Duodenal mucosa (tissue), 2 donors: ENCODE data around the gene FECH.

ENCODE experiments used
- H3K27ac ChIP-seq: one replicate; pipeline ENCODE4 v1.7.0; 2013; ENCODE audit warnings: low read depth, low read length
- H3K27me3 ChIP-seq, 2 donors: one replicate each; pipeline ENCODE4 v1.7.0; 2013; ENCODE audit warnings: low read length in 2 of 2, control low read depth in 1 of 2; ENCODE audit not compliant: insufficient read depth in 2 of 2, control insufficient read depth in 1 of 2
- H3K36me3 ChIP-seq, 2 donors: one replicate each; pipeline ENCODE4 v1.7.0; 2013; ENCODE audit warnings: low read length in 2 of 2, control low read depth in 1 of 2; ENCODE audit not compliant: insufficient read depth in 2 of 2, control insufficient read depth in 1 of 2
- H3K4me1 ChIP-seq, 2 donors: one replicate each; pipeline ENCODE4 v1.7.0; 2013; ENCODE audit warnings: low read length in 2 of 2, control low read depth in 1 of 2; ENCODE audit not compliant: insufficient read depth in 2 of 2, control insufficient read depth in 1 of 2
- H3K4me3 ChIP-seq, 2 donors: one replicate each; pipeline ENCODE4 v1.7.0; 2013; ENCODE audit warnings: low read length in 2 of 2, low read depth in 1 of 2
- H3K9ac ChIP-seq, 2 donors: one replicate each; pipeline ENCODE4 v1.7.0; 2013; ENCODE audit warnings: low read length in 2 of 2, low read depth in 1 of 2
- H3K9me3 ChIP-seq, 2 donors: one replicate each; pipeline ENCODE4 v1.7.0; 2013; ENCODE audit warnings: low read length in 2 of 2, control low read depth in 1 of 2; ENCODE audit not compliant: control insufficient read depth in 1 of 2

The FECH gene

GRCh38 chr18:57559314-57559713, 27.2 kb downstream of the FECH start:
- no peak overlapping the region for H3K27ac ChIP-seq
- peaks cover 7 to 28% of the 10 kb centered on the region in 2 donors for H3K36me3 ChIP-seq
- no peaks in the 10 kb centered on the region for H3K27me3 ChIP-seq
- no peaks in the 10 kb centered on the region for H3K4me1 ChIP-seq
- no peaks in the 10 kb centered on the region for H3K9me3 ChIP-seq
- no peak overlapping the region for H3K9ac ChIP-seq
- H3K4me3 ChIP-seq: no peak overlapping the region

- Histone ChIP-seq H3K4me3 (no peak overlapping the region), H3K9ac (no peak overlapping the region), H3K36me3 (peaks cover 7 to 40% of the 10 kb centered on the region in 2 donors), H3K4me1 (no peaks in the 10 kb centered on the region), H3K9me3 (no peaks in the 10 kb centered on the region), H3K27ac (no peak overlapping the region), H3K27me3 (no peaks in the 10 kb centered on the region)
Observed at GRCh38 chr18:57555134-57555533, 31.4 kb downstream of the FECH start.

GRCh38 chr18:57550510-57550909, 36.0 kb downstream of the FECH start:
- Histone ChIP-seq H3K9ac (no peak overlapping the region), H3K9me3 (no peaks in the 10 kb centered on the region), H3K36me3 (peaks cover 4 to 29% of the 10 kb centered on the region in 2 donors), H3K4me1 (no peaks in the 10 kb centered on the region), H3K27ac (no peak overlapping the region), H3K27me3 (no peaks in the 10 kb centered on the region), H3K4me3 (no peak overlapping the region)

DNA sequence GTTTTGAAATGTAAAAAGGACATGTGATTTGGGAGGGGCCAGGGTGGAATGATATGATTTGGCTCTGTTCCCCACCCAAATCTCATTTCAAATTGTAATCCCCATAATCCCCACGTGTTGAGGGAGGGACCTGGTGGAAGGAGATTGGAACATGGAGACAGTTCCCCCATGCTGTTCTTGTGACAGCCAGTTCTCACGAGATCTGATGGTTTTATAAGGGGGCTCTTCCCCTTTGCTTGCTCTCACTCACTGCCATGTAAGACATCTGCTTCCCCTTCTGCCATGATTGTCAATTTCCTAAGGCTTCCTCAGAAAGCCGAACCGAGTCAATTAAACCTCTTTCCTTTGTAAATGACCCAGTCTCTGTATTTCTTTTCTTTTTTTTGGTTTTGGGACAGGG, 39.2 kb downstream of the FECH start:
- Histone ChIP-seq H3K27ac (no peak overlapping the region), H3K27me3 (no peaks in the 10 kb centered on the region), H3K36me3 (peaks cover 4 to 9% of the 10 kb centered on the region in 2 donors), H3K9ac (no peak overlapping the region), H3K4me3 (no peak overlapping the region), H3K9me3 (no peaks in the 10 kb centered on the region), H3K4me1 (no peaks in the 10 kb centered on the region)

GRCh38 chr18:57544936-57545660, 41.4 kb downstream of the FECH start:
- Histone ChIP-seq H3K9me3 (no peaks in the 10 kb centered on the region), H3K27me3 (no peaks in the 10 kb centered on the region), H3K27ac (no peak overlapping the region)

GRCh38 chr18:57543560-57543959, 42.9 kb downstream of the FECH start:
- no peak overlapping the region for H3K27ac ChIP-seq
- no peaks in the 10 kb centered on the region for H3K9me3 ChIP-seq
- H3K27me3 ChIP-seq: no peaks in the 10 kb centered on the region
- no peak overlapping the region for H3K4me3 ChIP-seq
- H3K9ac ChIP-seq: no peak overlapping the region
- H3K4me1 ChIP-seq: no peaks in the 10 kb centered on the region
- no peaks in the 10 kb centered on the region for H3K36me3 ChIP-seq

More at GRCh38 chr18:57544936-57545660, 41.4 kb downstream of the FECH start:
- H3K9ac ChIP-seq: no peak overlapping the region
- no peaks in the 10 kb centered on the region for H3K4me1 ChIP-seq
- H3K4me3 ChIP-seq: no peak overlapping the region
- H3K36me3 ChIP-seq: peaks cover 3 to 4% of the 10 kb centered on the region in 2 donors

DNA sequence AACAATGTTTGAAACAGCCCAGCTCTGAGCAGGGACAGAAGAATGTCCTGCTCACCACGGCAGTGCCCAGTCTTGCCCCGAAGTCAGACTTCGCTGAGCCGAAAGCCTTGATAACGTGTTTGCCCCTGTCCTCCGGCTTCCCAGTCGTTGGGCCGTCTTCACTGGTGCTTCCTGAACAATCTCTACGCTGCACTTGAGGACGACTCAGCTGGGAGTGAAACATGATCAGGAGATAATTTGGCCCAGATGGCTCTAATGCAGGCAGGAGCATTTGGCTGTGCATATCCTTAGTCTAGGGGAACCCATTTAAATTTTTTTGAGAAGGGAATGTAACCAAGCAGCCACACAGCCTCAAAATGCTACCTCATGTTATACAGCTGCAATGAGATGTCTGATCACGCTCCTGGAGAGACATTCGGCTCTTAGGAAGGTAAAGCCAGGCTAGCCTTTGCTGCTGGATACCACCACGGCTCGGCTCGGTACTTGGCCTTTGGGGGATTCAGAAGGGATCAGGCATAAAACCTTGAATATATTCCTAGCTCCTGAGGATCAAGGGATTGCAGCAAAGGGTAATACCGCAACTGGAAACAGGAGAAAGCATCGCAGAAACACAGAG, 43.6 kb downstream of the FECH start:
- no peaks in the 10 kb centered on the region for H3K4me1 ChIP-seq
- H3K27me3 ChIP-seq: no peaks in the 10 kb centered on the region
- no peaks in the 10 kb centered on the region for H3K36me3 ChIP-seq
- H3K9me3 ChIP-seq: no peaks in the 10 kb centered on the region
- H3K9ac ChIP-seq: no peak overlapping the region
- H3K27ac ChIP-seq: no peak overlapping the region
- H3K4me3 ChIP-seq: no peak overlapping the region

GRCh38 chr18:57542126-57542525, 44.4 kb downstream of the FECH start:
- no peak overlapping the region for H3K27ac ChIP-seq
- H3K36me3 ChIP-seq: no peaks in the 10 kb centered on the region
- no peak overlapping the region for H3K9ac ChIP-seq

GRCh38 chr18:57539702-57540101, 46.8 kb downstream of the FECH start:
- Histone ChIP-seq H3K27ac (no peak overlapping the region), H3K4me1 (no peaks in the 10 kb centered on the region), H3K4me3 (no peak overlapping the region), H3K9me3 (no peaks in the 10 kb centered on the region), H3K9ac (no peak overlapping the region), H3K27me3 (no peaks in the 10 kb centered on the region), H3K36me3 (no peaks in the 10 kb centered on the region)

More at GRCh38 chr18:57542126-57542525, 44.4 kb downstream of the FECH start:
- no peaks in the 10 kb centered on the region for H3K9me3 ChIP-seq
- no peaks in the 10 kb centered on the region for H3K4me1 ChIP-seq
- H3K4me3 ChIP-seq: no peak overlapping the region
- no peaks in the 10 kb centered on the region for H3K27me3 ChIP-seq

DNA sequence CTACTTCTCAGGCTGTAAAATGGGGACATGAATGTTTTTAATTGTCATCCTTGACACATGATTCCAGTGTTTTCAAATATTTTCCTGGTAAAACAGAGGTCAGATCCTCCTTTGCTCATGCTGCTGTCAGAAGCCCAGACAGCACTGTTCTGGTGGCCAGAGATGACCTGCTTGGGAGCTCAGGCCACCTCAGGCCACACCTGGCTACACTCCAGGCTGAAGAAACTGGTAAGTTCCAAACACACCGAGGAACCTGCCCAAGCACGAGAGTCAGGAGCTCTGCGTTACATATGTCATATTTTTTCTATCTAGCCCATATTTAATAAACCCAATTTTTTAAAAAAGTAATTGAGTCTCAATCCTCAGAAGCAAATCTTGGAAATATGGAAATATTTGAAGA, 47.9 kb downstream of the FECH start:
- Histone ChIP-seq H3K36me3 (no peaks in the 10 kb centered on the region), H3K4me3 (no peak overlapping the region), H3K9ac (no peak overlapping the region), H3K4me1 (peaks cover 0 to 1% of the 10 kb centered on the region in 2 donors), H3K9me3 (no peaks in the 10 kb centered on the region), H3K27me3 (no peaks in the 10 kb centered on the region), H3K27ac (no peak overlapping the region)
